CD4-positive, alpha-beta T cell treated with Interleukin-4 for 1 hour (primary cell): ENCODE results near the gene ADRA1B.
"Not testable (repeated sequence)": the region's sequence is repeated elsewhere in the genome, so short reads cannot be mapped to it uniquely, and the experiment has no call there.

Experiments
- DNase-seq, 2 donors: peaks; one replicate each; pipeline ENCODE4 v3.0.0-alpha.2; 2020 to 2022

Gene ADRA1B

DNA sequence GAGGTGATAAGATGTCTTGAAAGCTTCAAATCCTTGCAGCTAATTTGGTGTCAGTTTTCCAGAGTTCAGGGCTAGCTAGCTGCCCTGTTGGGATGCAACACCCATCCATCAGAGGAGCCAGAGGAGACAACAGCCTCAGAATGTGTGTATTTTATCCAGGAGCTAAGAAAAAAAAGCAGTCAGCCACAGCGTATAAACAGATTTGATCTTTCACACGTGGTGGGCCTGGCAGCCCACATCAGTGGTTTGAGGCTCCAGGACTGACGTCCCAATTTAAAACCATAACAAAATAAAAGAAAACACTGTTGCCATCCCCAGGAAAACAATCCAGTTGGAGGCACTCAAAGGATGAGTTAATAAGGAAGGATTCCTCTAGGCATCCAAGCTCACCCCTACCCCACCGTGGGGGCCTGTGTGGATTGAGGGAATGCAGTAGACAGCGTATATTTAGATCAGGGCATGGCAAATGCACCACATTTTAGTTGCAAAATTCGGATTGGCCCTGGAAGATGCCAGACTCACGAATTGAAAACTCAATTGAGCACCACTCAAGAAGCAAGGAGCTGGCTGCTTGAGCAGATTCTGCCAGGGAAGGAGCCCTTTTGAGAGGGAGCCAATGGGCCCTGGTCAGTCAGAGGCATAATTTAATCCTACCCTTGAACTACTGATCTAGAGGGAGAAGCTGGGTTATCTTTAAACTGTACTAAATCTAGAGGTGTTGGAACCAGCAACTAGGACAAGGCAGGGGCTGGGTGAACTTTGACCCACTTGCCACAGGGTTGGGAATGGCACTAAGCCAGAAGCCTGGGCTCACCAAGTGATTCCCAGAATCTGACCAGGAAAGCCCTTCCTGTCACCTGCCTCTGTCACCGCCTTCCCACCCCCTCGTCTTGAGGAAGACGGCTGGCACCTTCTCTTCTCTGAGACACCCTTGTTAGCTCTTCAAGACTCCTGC lies 17.5 kb downstream of the ADRA1B start:
- DNase-seq = no peak

DNA sequence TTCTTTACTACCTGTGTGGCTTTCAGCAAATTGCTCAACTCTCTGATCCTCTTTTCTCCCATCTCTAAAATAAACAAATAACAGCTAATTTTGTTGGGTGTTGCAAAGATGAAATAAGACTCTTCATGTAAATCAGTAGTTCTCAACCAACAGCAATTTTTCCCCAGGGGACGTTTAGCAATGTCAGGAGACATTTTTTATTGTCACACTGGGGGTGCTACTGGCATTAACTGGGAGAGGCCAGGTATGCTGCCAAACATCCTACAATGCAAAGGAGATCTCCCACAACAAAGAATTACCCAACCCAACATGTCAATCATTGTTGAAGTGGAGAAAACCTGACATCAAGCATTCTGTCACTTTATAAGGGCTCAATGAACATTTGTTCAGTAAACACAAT lies 19.7 kb downstream of the ADRA1B start:
- DNase-seq = no peak

- DNase-seq = no peak
Observed at GRCh38 chr5:159936686-159937329, 20.5 kb downstream of the ADRA1B start.

GRCh38 chr5:159937580-159937979 lies 21.3 kb downstream of the ADRA1B start:
- DNase-seq = no peak

GRCh38 chr5:159943326-159943725 lies 27.0 kb downstream of the ADRA1B start:
- no peak for DNase-seq

DNA sequence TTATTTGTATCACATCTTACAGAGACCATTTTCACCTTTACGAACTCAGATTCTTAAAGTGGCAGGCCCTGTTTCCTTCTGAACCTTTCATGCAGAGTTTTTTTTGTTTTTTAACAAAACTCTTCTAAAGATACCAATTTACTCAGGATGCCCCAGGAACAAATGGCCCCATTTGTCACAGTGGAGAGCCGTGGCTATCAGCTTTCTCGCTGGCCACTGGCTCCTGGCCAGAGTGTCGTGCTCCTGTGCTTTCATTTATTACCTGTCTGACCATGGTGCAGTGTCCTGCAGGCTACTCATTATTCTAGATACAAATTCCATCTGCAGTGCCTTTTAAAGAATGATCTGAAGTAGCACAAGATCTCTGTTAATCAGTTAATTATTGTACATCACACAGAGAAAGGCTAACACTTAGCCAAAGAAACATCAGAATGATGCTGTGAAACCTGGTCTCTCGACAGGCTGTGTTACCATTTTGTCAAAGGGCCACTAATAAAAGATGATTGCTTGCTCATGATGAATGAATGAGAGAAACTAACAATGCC lies 27.8 kb downstream of the ADRA1B start:
- DNase-seq = no peak

- no peak for DNase-seq
Observed at GRCh38 chr5:159945359-159945758, 29.1 kb downstream of the ADRA1B start.

DNA sequence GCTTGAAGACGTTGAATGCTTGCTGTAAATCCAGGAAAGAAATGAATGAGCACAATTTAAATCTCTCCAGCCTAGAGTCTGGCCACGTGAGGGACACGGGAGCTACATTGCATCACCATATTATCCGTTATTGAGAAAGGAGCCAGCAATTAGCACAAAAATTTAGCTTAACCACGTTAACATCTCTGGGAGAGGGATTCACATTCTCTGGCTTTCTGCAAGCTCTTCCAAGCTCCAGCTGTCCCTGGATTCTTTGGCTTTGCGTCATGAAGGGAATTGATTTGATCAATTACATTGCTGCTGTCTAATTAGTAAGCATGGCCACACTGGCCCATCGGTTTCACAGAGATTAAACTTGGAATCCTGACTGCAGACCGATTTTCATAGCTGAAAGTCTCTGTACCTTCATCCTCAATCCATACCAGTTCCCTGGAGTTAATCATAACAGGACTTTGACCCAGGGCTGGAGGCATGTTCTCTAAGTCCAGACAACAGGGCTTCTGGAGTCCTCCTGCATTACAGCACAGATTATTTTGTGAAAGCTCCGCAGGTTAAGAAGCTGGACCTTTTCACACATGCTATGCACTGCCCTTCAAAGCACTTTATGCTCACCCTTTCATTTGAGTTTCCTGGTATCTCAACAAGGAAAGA lies 31.6 kb downstream of the ADRA1B start:
- DNase-seq = no peak

DNA sequence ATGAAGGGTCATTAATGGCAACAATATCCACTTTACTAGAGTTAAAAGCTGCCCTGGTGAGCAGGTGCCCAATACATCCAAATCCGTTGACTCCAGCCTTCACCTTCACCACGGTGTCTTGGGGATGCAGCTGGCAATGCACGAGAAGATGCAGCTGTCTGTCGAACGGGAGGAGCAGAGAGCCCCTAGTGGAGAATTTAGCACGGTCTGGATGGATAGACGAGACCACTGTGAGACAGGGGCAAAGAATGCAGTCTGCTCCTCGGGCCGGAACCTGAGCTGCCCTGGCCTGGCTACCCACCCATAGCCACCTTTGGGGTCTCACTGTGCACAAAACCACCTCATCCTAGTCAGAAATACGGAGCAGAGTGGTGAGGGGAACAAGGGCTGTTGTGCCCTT lies 35.1 kb downstream of the ADRA1B start:
- DNase-seq = no peak

- DNase-seq = no peak
Observed at GRCh38 chr5:159951834-159952233, 35.6 kb downstream of the ADRA1B start.

- no peak for DNase-seq
Observed at GRCh38 chr5:159953609-159954008, 37.3 kb downstream of the ADRA1B start.

DNA sequence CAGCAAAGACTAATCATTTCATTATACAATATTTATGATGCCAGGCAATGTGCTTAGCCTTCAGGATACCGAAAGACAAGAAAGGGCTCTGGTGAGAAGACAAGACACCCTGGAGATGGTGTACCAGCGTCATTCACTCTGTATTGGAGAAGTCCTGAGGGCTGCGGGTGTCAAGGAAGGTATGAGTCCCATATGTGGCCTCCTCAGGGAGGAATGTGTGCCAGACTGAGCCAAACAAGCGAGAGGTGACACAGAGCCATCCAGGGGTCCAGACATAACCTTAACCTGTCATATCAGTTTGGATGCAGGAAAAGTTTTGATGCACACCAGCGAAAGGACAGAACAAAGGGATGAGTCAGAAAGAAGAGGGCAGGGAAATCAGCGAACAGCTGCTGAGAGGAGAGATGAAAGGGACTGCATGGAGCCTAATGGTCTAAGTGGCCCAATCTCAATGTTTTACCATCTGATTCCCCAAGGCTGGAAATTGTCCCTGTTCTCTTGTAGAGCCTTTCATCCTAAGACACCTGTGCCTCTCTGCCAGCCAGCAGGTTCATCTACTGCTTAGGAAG lies 38.9 kb downstream of the ADRA1B start:
- DNase-seq = no peak

GRCh38 chr5:159956074-159956473 lies 39.8 kb downstream of the ADRA1B start:
- no peak for DNase-seq

GRCh38 chr5:159961176-159962160 lies 45.2 kb downstream of the ADRA1B start:
- DNase-seq = no peak

GRCh38 chr5:159962214-159962613 lies 45.9 kb downstream of the ADRA1B start:
- no peak for DNase-seq

DNA sequence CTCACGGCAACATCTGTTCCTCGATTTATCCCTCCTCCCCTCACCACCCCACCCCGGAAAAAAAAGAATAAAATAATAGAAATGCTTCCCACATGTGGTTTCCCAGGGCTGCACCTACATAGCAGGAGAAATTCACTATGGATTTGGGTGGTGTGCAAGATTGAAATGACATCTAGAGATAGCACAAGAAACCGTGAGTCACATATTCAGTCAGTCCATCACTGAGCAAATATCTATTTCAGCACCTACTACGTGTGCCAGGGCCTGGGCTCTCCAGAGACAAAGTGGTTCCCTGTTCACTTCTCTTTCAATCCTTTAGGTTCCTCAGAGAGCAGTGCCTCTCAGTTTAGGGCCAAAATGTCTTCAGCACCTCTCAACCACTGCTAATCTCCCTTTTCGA lies 47.7 kb downstream of the ADRA1B start:
- no peak for DNase-seq

GRCh38 chr5:159965031-159965837 lies 49.0 kb downstream of the ADRA1B start:
- peak in 1 of 2 donors; percentile 8 for DNase-seq

DNA sequence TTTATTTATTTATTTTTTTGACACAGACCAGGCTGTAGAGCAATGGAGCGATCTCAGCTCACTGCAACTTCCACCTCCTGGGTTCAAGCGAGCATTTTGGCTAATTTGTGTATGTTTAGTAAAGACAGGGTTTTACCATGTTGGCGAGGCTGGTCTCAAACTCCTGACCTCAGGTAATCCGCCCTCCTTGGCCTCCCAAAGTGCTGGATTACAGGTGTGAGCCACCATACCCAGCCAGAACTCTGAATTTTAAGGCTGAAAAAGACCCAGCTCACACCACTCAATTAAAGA lies 49.5 kb downstream of the ADRA1B start:
- not testable (repeated sequence) for DNase-seq

DNA sequence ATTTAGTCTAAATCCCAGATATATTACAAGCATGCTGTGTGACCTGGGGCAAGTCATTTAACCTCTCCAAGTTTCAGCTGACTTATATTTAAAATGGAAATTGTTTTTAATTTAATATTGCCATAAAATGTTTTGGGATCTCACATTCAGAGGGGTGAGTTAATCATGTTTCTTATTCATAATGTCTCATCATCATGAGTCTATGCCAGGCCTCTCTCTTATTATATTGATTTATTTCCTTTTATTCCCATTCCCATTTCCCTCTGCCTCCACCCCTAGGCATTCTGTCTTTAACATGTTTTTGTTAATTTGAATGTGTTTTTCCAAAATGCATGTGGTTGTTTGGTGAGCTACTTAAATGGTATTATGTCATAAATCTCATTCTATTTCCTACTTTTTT lies 53.7 kb downstream of the ADRA1B start:
- DNase-seq = no peak

DNA sequence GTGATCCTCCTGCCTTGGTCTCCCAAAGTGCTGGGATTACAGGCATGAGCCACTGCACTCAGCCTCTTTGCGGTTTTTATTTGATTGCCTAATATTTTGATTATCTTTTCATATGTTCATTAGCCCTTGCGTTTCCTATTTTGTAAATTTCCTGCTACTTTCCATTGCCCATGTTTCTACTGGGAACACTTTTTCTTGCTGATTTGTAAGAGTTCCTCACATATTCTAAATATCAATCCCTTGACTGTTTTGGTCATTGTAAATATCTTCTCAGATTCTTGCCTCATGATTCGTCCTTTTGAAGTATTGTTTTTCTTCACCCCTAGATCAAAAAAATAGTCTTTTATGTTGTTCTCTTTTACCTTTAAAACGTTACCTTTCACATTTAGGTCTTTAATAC lies 54.8 kb downstream of the ADRA1B start:
- DNase-seq = no peak

DNA sequence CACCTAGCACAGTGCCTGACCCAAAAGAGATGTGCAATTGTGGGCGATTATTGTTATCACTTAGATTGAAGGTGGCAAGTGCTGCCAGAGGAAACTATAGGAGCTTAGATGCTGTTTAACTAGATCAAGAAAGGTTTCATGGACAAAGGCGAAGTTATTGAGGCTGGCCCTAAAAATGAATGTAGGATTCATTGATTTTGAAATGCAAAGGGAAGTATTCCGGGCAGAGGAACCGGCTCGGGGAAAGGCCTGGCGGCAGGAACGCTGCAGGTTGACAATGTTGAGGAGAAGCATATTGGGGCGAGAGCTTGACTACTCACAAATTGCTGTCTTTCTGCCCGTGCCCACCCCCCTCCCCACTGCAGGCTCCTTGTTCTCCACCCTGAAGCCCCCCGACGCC lies 55.2 kb downstream of the ADRA1B start:
- no peak for DNase-seq
